Measurements from ENCODE around the gene TUBB2A. TPM values are rescaled to one million over a fixed set of nuclear protein-coding genes. Genes with fewer than 3 reads are reported as not detected.
"Not testable (repeated sequence)": the region's sequence is repeated elsewhere in the genome, so short reads cannot be mapped to it uniquely, and the experiment has no call there.

Gene TUBB2A
- total RNA-seq, 2 experiments from 2014 or later, result 24.8 to 42.1 TPM

GRCh38 chr6:3181105-3181504 lies 23.8 kb upstream of the TUBB2A start:
- Histone ChIP-seq H3K36me3 (ENCODE audit: insufficient read depth, low read length) (no peaks in the 10 kb centered on the region), H3K9me2 (ENCODE audit: insufficient read depth, low read length) (no peaks in the 10 kb centered on the region), H3K9me3 (ENCODE audit: low read length) (0 out of 2 replicates have a peak, but pooled peaks cover 5% of the 10 kb centered on the region), H3K27ac (ENCODE audit: low read depth, low read length, poor library complexity, severe bottlenecking) (no peak overlapping the region), H3K79me2 (ENCODE audit: insufficient read depth, low read depth, low read length) (no peaks in the 10 kb centered on the region), H3K4me3 (ENCODE audit: low read depth, low read length, poor library complexity, severe bottlenecking) (no peak overlapping the region), H4K20me1 (ENCODE audit: insufficient read depth, low read length) (no peaks in the 10 kb centered on the region), H3K4me2 (ENCODE audit: low read length) (no peak overlapping the region), H2AFZ (ENCODE audit: low read length) (no peak overlapping the region), H3K4me1 (ENCODE audit: insufficient read depth, low read length, poor library complexity, severe bottlenecking) (no peaks in the 10 kb centered on the region)
- TF ChIP-seq CTCF (conservative IDR thresholded peaks at IDR 0.05; ENCODE audit: low read length) (no peak), EZH2phosphoT487 (IDR thresholded peaks at IDR 0.05; ENCODE audit: borderline replicate concordance, low read depth, low read length) (no peak)
- intact Hi-C loops (cut with micrococcal nuclease; ENCODE audit: unreplicated experiment), result no loop called here
- ChIA-PET POLR2A (interaction anchor here (0.7 kb wide), 2 partner anchors 8 to 74 kb away, joined by 4 read pairs; no protein-coding TSS in a partner anchor), CTCF (ENCODE audit: unreplicated experiment) (no interaction called here)
- BruUV-seq (replicated peaks), result no TSS peak
- no peak for DNase-seq (ENCODE audit: low spot score)

GRCh38 chr6:3179945-3180344 lies 22.6 kb upstream of the TUBB2A start:
- POLR2A ChIA-PET; H3K9me3 ChIP-seq (ENCODE audit: low read length); H3K79me2 ChIP-seq (ENCODE audit: insufficient read depth, low read depth, low read length); H3K4me3 ChIP-seq (ENCODE audit: low read depth, low read length, poor library complexity, severe bottlenecking); H2AFZ ChIP-seq (ENCODE audit: low read length); H3K4me1 ChIP-seq (ENCODE audit: insufficient read depth, low read length, poor library complexity, severe bottlenecking); H3K9me2 ChIP-seq (ENCODE audit: insufficient read depth, low read length); H3K4me2 ChIP-seq (ENCODE audit: low read length); DNase-seq (ENCODE audit: low spot score); H4K20me1 ChIP-seq (ENCODE audit: insufficient read depth, low read length); H3K36me3 ChIP-seq (ENCODE audit: insufficient read depth, low read length); BruUV-seq (replicated peaks); CTCF ChIA-PET (ENCODE audit: unreplicated experiment); intact Hi-C loops (cut with micrococcal nuclease; ENCODE audit: unreplicated experiment); H3K27ac ChIP-seq (ENCODE audit: low read depth, low read length, poor library complexity, severe bottlenecking): not testable (repeated sequence)

- H3K4me3 ChIP-seq (ENCODE audit: low read depth, low read length, poor library complexity, severe bottlenecking); H3K79me2 ChIP-seq (ENCODE audit: insufficient read depth, low read depth, low read length); H3K9me3 ChIP-seq (ENCODE audit: low read length); CTCF ChIA-PET (ENCODE audit: unreplicated experiment); BruUV-seq (replicated peaks); H4K20me1 ChIP-seq (ENCODE audit: insufficient read depth, low read length); H3K36me3 ChIP-seq (ENCODE audit: insufficient read depth, low read length); H3K9me2 ChIP-seq (ENCODE audit: insufficient read depth, low read length); intact Hi-C loops (cut with micrococcal nuclease; ENCODE audit: unreplicated experiment); H3K4me1 ChIP-seq (ENCODE audit: insufficient read depth, low read length, poor library complexity, severe bottlenecking); H3K4me2 ChIP-seq (ENCODE audit: low read length); H2AFZ ChIP-seq (ENCODE audit: low read length); DNase-seq (ENCODE audit: low spot score); POLR2A ChIA-PET; H3K27ac ChIP-seq (ENCODE audit: low read depth, low read length, poor library complexity, severe bottlenecking): not testable (repeated sequence)
Observed at GRCh38 chr6:3178666-3179065, 21.3 kb upstream of the TUBB2A start.

Measured in OCI-LY7 (cell line).